AG10803 (cell line): ENCODE results near the gene CDC14B.
A peak's percentile ranks its signal among the peaks of the same experiment; 100 is the strongest.

Experiments used
- DNase-seq: peaks from one replicate; pipeline ENCODE4 v3.0.0; 2010; ENCODE audit warnings: low read depth
- H3K4me3 ChIP-seq: 2 replicates; pipeline ENCODE4 v1.5.1; 2011; ENCODE audit warnings: mild to moderate bottlenecking, low read length, control low read depth
- TF ChIP-seq, protein P1 (sequence below): conservative IDR thresholded peaks from 2 replicates; pipeline ENCODE4 v1.5.1; 2011; ENCODE audit warnings: mild to moderate bottlenecking, low read length, control low read depth, inconsistent platforms

CDC14B gene

DNA sequence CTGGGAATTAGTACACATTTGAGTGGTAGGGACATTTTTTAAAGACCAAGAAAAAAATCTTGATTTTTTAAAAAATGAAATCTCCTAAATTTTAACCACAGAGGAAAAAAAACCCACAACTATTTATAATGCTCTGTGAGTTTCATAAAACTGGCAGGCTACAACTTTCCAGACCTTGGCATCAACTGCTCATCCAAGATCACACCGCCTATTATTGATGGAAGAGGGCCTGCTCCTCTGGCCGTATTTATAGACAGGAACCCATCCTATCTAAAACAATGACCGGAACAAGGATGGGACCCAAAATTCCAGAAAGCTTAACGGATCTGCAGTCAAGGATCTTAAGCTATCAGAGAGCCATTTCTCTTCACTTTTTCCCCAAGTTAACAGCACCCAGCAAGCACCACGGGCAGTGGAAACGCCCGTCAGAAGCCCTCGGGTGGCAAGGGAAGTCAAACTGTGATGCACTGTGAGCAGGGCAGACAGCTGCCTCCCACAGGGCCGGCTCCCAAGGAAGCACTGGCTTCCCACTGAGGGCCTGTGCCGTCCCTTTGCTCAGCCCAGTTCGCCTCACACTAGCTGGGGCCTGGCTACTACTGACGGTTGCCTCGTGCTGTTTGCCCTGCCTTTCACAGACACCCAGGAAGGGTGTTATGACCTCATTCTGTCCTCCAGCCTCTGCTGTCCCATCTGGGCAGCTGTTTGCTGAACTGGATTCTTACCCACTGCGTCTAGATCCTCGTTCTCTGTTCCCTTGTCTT lies 62.8 kb downstream of the CDC14B start:
- DNase-seq = peak; percentile 73

DNA sequence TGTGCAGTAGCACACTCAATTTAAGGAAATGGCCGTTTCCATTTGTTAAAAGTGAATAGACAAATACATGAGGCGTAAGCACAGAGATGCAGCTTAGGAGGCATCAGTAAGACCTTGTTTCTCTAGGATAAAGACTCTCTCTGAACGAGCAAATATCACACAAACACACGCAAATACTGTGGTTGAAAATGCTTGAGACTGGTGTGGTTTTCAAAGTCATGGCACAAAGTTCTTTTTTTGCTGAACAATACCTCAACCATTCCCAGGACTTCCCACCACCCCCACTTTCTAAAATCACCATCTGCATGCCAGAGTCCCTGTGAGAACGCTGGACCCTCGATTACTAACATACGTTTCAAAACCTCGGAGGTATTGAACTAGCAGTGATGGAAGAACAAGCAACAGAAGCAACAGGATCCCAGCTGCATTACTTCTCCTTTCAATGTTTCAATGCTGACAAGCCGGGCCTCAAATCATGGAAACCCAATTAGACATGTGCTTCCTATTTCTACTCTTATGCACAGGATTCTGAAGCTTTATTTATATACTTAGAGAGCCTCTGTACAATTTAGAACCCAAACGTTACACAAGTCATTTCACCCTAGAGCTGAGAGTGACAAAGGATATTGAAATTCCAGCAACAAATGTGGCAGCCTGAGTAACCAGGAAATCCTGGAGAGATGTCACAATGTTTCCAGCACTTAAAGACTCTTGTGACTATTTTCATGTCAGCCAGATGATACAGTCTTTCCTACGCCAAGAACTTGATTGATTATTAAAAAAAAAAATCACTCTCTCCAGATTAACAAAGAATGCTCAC lies 63.9 kb downstream of the CDC14B start:
- no peak overlapping the region; the same call in 1 of the 2 replicates for H3K4me3 ChIP-seq

More for the DNA sequence above, 62.8 kb downstream of the CDC14B start:
- peak overlapping the region; percentile 24 for H3K4me3 ChIP-seq
- TF ChIP-seq, protein P1, sequence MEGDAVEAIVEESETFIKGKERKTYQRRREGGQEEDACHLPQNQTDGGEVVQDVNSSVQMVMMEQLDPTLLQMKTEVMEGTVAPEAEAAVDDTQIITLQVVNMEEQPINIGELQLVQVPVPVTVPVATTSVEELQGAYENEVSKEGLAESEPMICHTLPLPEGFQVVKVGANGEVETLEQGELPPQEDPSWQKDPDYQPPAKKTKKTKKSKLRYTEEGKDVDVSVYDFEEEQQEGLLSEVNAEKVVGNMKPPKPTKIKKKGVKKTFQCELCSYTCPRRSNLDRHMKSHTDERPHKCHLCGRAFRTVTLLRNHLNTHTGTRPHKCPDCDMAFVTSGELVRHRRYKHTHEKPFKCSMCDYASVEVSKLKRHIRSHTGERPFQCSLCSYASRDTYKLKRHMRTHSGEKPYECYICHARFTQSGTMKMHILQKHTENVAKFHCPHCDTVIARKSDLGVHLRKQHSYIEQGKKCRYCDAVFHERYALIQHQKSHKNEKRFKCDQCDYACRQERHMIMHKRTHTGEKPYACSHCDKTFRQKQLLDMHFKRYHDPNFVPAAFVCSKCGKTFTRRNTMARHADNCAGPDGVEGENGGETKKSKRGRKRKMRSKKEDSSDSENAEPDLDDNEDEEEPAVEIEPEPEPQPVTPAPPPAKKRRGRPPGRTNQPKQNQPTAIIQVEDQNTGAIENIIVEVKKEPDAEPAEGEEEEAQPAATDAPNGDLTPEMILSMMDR = no peak

GRCh38 chr9:96554801-96555566 lies 64.7 kb downstream of the CDC14B start:
- peak; percentile 82 for DNase-seq
- TF ChIP-seq, protein P1 = no peak

More for the DNA sequence above, 63.9 kb downstream of the CDC14B start:
- DNase-seq = peak; percentile 87
- TF ChIP-seq, protein P1 = no peak

DNA sequence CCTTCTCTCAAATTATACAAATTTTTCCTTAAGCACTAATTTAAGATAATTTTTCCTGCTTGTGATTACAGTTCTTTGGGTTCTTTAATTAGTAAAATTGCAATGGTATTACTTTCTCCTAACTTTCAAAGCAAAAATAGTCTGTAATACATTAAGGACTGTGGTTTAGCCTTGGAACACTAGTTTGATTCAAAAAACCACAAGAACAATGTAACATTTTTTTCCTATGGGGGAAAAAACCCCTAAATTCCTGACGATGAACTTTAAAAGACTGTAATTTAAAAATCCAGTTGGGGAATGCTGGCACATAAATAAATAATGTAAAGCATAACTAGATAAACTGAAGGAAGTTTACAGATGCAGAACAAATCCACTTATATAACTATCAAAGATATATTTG lies 65.3 kb downstream of the CDC14B start:
- H3K4me3 ChIP-seq = no peak overlapping the region

More at GRCh38 chr9:96554801-96555566, 64.7 kb downstream of the CDC14B start:
- H3K4me3 ChIP-seq = no peak overlapping the region

DNA sequence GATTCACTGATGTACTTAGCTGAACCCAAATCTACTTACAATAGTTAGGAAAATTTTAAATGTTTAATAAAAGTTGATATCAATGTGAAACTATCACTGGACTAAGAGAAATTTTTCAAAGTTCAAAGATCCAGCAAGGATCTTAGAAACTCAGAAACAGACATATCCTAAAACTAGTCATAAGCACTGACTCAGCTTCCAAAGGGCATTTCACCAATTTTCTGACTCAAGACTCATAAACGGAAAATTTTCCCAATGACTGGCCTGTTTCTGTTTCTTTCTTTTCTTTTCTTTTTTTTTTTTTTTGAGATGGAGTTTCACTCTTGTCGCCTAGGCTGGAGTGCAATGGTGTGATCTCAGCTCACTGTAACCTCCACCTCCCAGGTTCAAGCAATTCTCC lies 66.6 kb downstream of the CDC14B start:
- H3K4me3 ChIP-seq = no peak overlapping the region
- TF ChIP-seq, protein P1 = no peak
- DNase-seq = peak; percentile 87

More for the DNA sequence above, 65.3 kb downstream of the CDC14B start:
- TF ChIP-seq, protein P1 = no peak
- DNase-seq = peak; percentile 69

DNA sequence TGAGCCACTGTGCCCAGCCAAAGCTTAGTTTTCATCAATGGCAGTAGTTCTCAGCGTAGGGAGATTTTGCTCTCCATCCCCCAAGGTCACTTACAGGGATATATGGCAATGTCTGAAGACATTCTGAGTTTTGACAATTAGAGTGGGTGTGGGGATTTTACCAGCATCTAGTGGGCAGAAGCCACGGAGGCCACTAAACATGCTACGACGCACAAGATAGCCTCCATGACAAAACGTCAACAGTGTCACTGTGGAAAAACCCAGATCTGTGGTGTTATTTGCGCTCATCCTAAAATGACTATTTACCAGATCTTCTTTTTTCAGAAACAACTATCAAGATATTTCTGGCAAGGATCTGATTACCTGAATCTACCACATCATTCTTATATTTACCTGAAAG lies 68.2 kb downstream of the CDC14B start:
- no peak for DNase-seq
- H3K4me3 ChIP-seq = no peak overlapping the region
- TF ChIP-seq, protein P1 = no peak
